H1 (cell line): ENCODE measurements around the gene SH3PXD2A. TPM values are rescaled to one million over a fixed set of nuclear protein-coding genes. Genes with fewer than 3 reads are reported as not detected.

Source experiments
- CTCF ChIA-PET: fragments of 300-600 bp; sonication (Branson Sonifier 250); formaldehyde crosslinking; loops from one replicate; lab custom pipeline; 2021; ENCODE audit not compliant: partially characterized antibody; lab: Charles Lee
- POLR2A ChIA-PET: fragments of 300-600 bp; sonication (Branson Sonifier 250); formaldehyde crosslinking; loops from one replicate; lab custom pipeline; 2021; ENCODE audit warnings: inconsistent platforms; ENCODE audit not compliant: partially characterized antibody; lab: Charles Lee
- DNase-seq, 2 experiments: peaks; one replicate each; pipeline versions ENCODE4 v3.0.0 to v3.0.0-alpha.2; 2010 to 2022; ENCODE audit warnings: low spot score in 2 of 2, low read depth in 1 of 2, mixed read lengths in 1 of 2
- FAIRE-seq: peaks from 2 replicates; lab custom pipeline; 2011; peaks lifted over from hg19 to GRCh38; lab: Jason Lieb, UNC
- H2AFZ ChIP-seq: 2 replicates; pipeline ENCODE4 v1.8.1; 2012; ENCODE audit warnings: low read length, inconsistent platforms
- H2AK5ac ChIP-seq: 2 replicates; pipeline ENCODE4 v1.6.1; 2013; ENCODE audit warnings: low read depth, low read length
- H2BK120ac ChIP-seq: replicated peaks from 2 replicates; pipeline ENCODE3; 2013; ENCODE audit warnings: low read depth, low read length, inconsistent platforms
- H2BK12ac ChIP-seq: 2 replicates; pipeline ENCODE4 v1.6.1; 2013; ENCODE audit warnings: low read depth, low read length
- H2BK15ac ChIP-seq: 2 replicates; pipeline ENCODE4 v1.6.1; 2013; ENCODE audit warnings: low read length
- H2BK20ac ChIP-seq: 2 replicates; pipeline ENCODE4 v1.6.1; 2013; ENCODE audit warnings: low read length
- H2BK5ac ChIP-seq: 2 replicates; pipeline ENCODE4 v1.6.1; 2013; ENCODE audit warnings: low read depth, low read length
- H3K14ac ChIP-seq: 2 replicates; pipeline ENCODE4 v1.6.1; 2013; ENCODE audit warnings: inconsistent platforms; ENCODE audit not compliant: insufficient read length
- H3K18ac ChIP-seq: 2 replicates; pipeline ENCODE4 v1.6.1; 2013; ENCODE audit warnings: low read length; ENCODE audit errors: extremely low read depth
- H3K23ac ChIP-seq: 2 replicates; pipeline ENCODE4 v1.6.1; 2013; ENCODE audit warnings: inconsistent platforms; ENCODE audit not compliant: insufficient read length
- H3K23me2 ChIP-seq: 2 replicates; pipeline ENCODE4 v1.6.1; 2013; ENCODE audit warnings: low read depth, low read length
- H3K27ac ChIP-seq: 2 replicates; pipeline ENCODE4 v1.6.1; 2011; ENCODE audit warnings: low read depth, low read length, inconsistent platforms
- H3K27me3 ChIP-seq, 4 experiments: replicated peaks in 1 of 4; 1 replicate in 1 of 4; 2 replicates in 3 of 4; pipeline versions ENCODE4 v1.6.1 to v1.8.1; 2011 to 2013; ENCODE audit warnings: low read length in 3 of 4, mild to moderate bottlenecking in 3 of 4, inconsistent platforms in 2 of 4, mixed read lengths in 2 of 4, moderate library complexity in 1 of 4; ENCODE audit not compliant: control insufficient read depth in 3 of 4, insufficient read depth in 3 of 4; ENCODE audit errors: extremely low read depth in 1 of 4
- H3K36me3 ChIP-seq, 4 experiments: 2 replicates each; pipeline versions ENCODE4 v1.6.1 to v1.8.1; 2011 to 2013; ENCODE audit warnings: mild to moderate bottlenecking in 4 of 4, low read length in 3 of 4, moderate library complexity in 2 of 4, control low read depth in 1 of 4, inconsistent platforms in 1 of 4; ENCODE audit not compliant: insufficient read depth in 4 of 4, control insufficient read depth in 2 of 4
- H3K4ac ChIP-seq: replicated peaks from 2 replicates; pipeline ENCODE3; 2013; ENCODE audit warnings: low read length, low read depth, mixed read lengths, inconsistent platforms; ENCODE audit not compliant: insufficient read length
- H3K4me1 ChIP-seq, 4 experiments: replicated peaks in 1 of 4; 1 replicate in 1 of 4; 2 replicates in 3 of 4; pipeline versions ENCODE4 v1.6.1 to v1.8.1; 2011 to 2013; ENCODE audit warnings: low read length in 3 of 4, inconsistent platforms in 2 of 4, mixed read lengths in 1 of 4; ENCODE audit not compliant: insufficient read depth in 4 of 4, control insufficient read depth in 3 of 4
- H3K4me2 ChIP-seq, 2 experiments: 2 replicates each; pipeline versions ENCODE4 v1.6.1 to v1.8.1; 2011 to 2013; ENCODE audit warnings: low read depth in 2 of 2, low read length in 2 of 2, control low read depth in 1 of 2, inconsistent platforms in 1 of 2, mild to moderate bottlenecking in 1 of 2; ENCODE audit not compliant: insufficient read depth in 1 of 2
- H3K4me3 ChIP-seq, 4 experiments: fragments of 200-600, 300-600 bp in 1 of 4; sonication (generic), shearing (Covaris generic), sonication (Bioruptor Twin) in 1 of 4; 2 replicates each; pipeline versions ENCODE4 v1.5.1 to v1.8.1; 2011 to 2016; ENCODE audit warnings: low read length in 4 of 4, low read depth in 3 of 4, control low read depth in 2 of 4, inconsistent platforms in 2 of 4, mild to moderate bottlenecking in 2 of 4, mixed read lengths in 1 of 4, moderate library complexity in 1 of 4; ENCODE audit not compliant: insufficient read depth in 2 of 4; ENCODE audit errors: extremely low read depth in 1 of 4
- H3K56ac ChIP-seq: replicated peaks from 2 replicates; pipeline ENCODE3; 2013; ENCODE audit warnings: low read depth, mild to moderate bottlenecking, mixed read lengths, low read length, inconsistent platforms; ENCODE audit not compliant: insufficient read length
- H3K79me1 ChIP-seq: 2 replicates; pipeline ENCODE4 v1.6.1; 2013; ENCODE audit warnings: low read depth, low read length, control low read depth
- H3K79me2 ChIP-seq, 2 experiments: 2 replicates each; pipeline versions ENCODE4 v1.6.1 to v1.8.1; 2012 to 2013; ENCODE audit warnings: low read length in 2 of 2, mild to moderate bottlenecking in 2 of 2, inconsistent platforms in 1 of 2; ENCODE audit not compliant: insufficient read depth in 2 of 2, control insufficient read depth in 1 of 2
- H3K9ac ChIP-seq, 4 experiments: replicated peaks in 1 of 4; 1 replicate in 1 of 4; 2 replicates in 3 of 4; pipeline versions ENCODE4 v1.6.1 to v1.8.1; 2011 to 2013; ENCODE audit warnings: low read depth in 3 of 4, low read length in 3 of 4, control low read depth in 2 of 4, mild to moderate bottlenecking in 2 of 4, moderate library complexity in 2 of 4, inconsistent platforms in 1 of 4; ENCODE audit errors: extremely low read depth in 1 of 4
- H3K9me3 ChIP-seq, 2 experiments: 2 replicates each; pipeline versions ENCODE4 v1.6.1 to v1.8.1; 2012 to 2013; ENCODE audit warnings: mild to moderate bottlenecking in 2 of 2, moderate library complexity in 2 of 2, control low read depth in 1 of 2, inconsistent platforms in 1 of 2, low read depth in 1 of 2, low read length in 1 of 2, mixed read lengths in 1 of 2; ENCODE audit not compliant: insufficient read depth in 2 of 2
- H4K20me1 ChIP-seq, 2 experiments: replicated peaks in 1 of 2; 2 replicates each; pipeline versions ENCODE3 to v1.8.1; 2011 to 2013; ENCODE audit warnings: inconsistent platforms in 2 of 2, low read length in 2 of 2, mild to moderate bottlenecking in 1 of 2; ENCODE audit not compliant: insufficient read depth in 2 of 2, control insufficient read depth in 1 of 2
- H4K5ac ChIP-seq: 2 replicates; pipeline ENCODE4 v1.6.1; 2013; ENCODE audit warnings: low read length, low read depth, mixed read lengths, inconsistent platforms; ENCODE audit not compliant: insufficient read length
- H4K8ac ChIP-seq: 2 replicates; pipeline ENCODE4 v1.8.0; 2013; ENCODE audit warnings: mild to moderate bottlenecking, moderate library complexity, low read length, inconsistent platforms; ENCODE audit not compliant: insufficient read depth; ENCODE audit errors: extremely low read depth
- H4K91ac ChIP-seq: replicated peaks from 2 replicates; pipeline ENCODE3; 2013; ENCODE audit warnings: low read length, mixed read lengths, inconsistent platforms; ENCODE audit not compliant: insufficient read length
- CBX8 ChIP-seq: fragments of 300-800, 300-1000 bp; sonication (generic); IDR thresholded peaks from 2 replicates; pipeline ENCODE4 v1.7.1; 2016; ENCODE audit warnings: low read depth, low read length, borderline replicate concordance
- CTBP2 ChIP-seq: IDR thresholded peaks from 2 replicates; pipeline ENCODE4 v1.7.0; 2011; ENCODE audit warnings: borderline replicate concordance, mild to moderate bottlenecking, moderate library complexity, mixed read lengths, low read length; ENCODE audit not compliant: insufficient read depth, insufficient read length
- GABPA ChIP-seq: IDR thresholded peaks from 2 replicates; pipeline ENCODE4 v1.6.1; 2011; ENCODE audit warnings: mild to moderate bottlenecking, low read length, moderate library complexity, borderline replicate concordance; ENCODE audit not compliant: insufficient read depth
- HDAC6 ChIP-seq: IDR thresholded peaks from one replicate; pipeline ENCODE4 v1.7.1; 2012; ENCODE audit warnings: low read depth, mild to moderate bottlenecking, inconsistent platforms, low read length, moderate library complexity
- PHF8 ChIP-seq: fragments of 200-600 bp; sonication (generic); conservative IDR thresholded peaks from 2 replicates; pipeline ENCODE4 v1.7.1; 2012; ENCODE audit warnings: low read depth, mild to moderate bottlenecking, inconsistent platforms, low read length, moderate library complexity
- RAD21 ChIP-seq, 2 experiments: IDR thresholded peaks in 1 of 2; conservative IDR thresholded peaks in 1 of 2; 2 replicates each; pipeline ENCODE4 v1.6.1; 2011; ENCODE audit warnings: low read depth in 2 of 2, low read length in 2 of 2, improper control_type of control experiment in 1 of 2, inconsistent platforms in 1 of 2, mild to moderate bottlenecking in 1 of 2, moderate library complexity in 1 of 2
- SAP30 ChIP-seq: fragments of 300-600 bp; sonication (generic); IDR thresholded peaks from 2 replicates; pipeline ENCODE4 v1.7.1; 2012; ENCODE audit warnings: low read length, moderate library complexity, mild to moderate bottlenecking, inconsistent platforms; ENCODE audit not compliant: insufficient read depth, insufficient replicate concordance
- SUZ12 ChIP-seq: fragments of 200-600 bp; sonication (generic); IDR thresholded peaks from 2 replicates; pipeline ENCODE4 v1.6.1; 2012; ENCODE audit warnings: mild to moderate bottlenecking, inconsistent platforms, low read length, moderate library complexity, mixed read lengths
- WGBS, 2 experiments: shearing (Covaris generic) in 1 of 2; methylation state at CpG; one replicate each; pipeline versions ENCODE4 v1.1.6 to v1.1.7; 2013 to 2015; ENCODE audit warnings: low lambda C conversion rate in 2 of 2, mixed read lengths in 2 of 2, inconsistent platforms in 1 of 2, low coverage in 1 of 2, missing lambda C conversion rate in 1 of 2; ENCODE audit not compliant: insufficient replicate concordance in 2 of 2, insufficient coverage in 1 of 2, insufficient read length in 1 of 2; ENCODE audit errors: extremely low coverage in 1 of 2, missing lambda C conversion rate in 1 of 2; 5-methylcytosine and 5-hydroxymethylcytosine counted together
- polyA plus RNA-seq, 7 experiments: library from polyadenylated mRNA; depleted of rRNA in 3 of 7; stranded (reverse) in 5 of 7; unstranded in 2 of 7; fragments of >200 nt in 5 of 7; fragments of 200-250 nt in 2 of 7; gene quantifications; 1 replicate in 5 of 7; 2 replicates in 1 of 7; 4 replicates in 1 of 7; pipeline versions ENCODE4 v1.2.1 to v1.2.3, GENCODE V29; 2011 to 2013; ENCODE audit warnings: missing spikeins in 2 of 7, mixed read lengths in 2 of 7
- total RNA-seq: library from RNA; stranded (reverse); fragmentation: NEBNext Ultra II Directional; extraction: Animal tissue kit (Norgen Biotek cat#: 25700); gene quantifications from 2 replicates; pipeline ENCODE4 v1.2.1, GENCODE V29; 2021

Gene SH3PXD2A
- total and polyA plus RNA-seq, 2 of the 8 experiments (the other 6 are each of a cell fraction or from before 2014, with no cell fraction given) = 5.4 to 16.3 TPM

- Histone ChIP-seq H3K18ac (no peak overlapping the region), H3K4me1 (no peaks in the 10 kb centered on the region; a peak in 1 of 7 replicates), H3K27me3 (no peaks in the 10 kb centered on the region), H2BK5ac (no peak overlapping the region), H3K4me2 (no peak overlapping the region), H3K36me3 (peaks cover 0 to 5% (median 0%) of the 10 kb centered on the region in 4 experiments; a peak in 2 of 8 replicates), H3K14ac (no peak overlapping the region), H2BK20ac (0 out of 2 replicates have a peak overlapping the region, but pooled peaks have one; percentile 23), H3K4ac (no peak overlapping the region), H3K23me2 (no peaks in the 10 kb centered on the region; the same call in 1 of the 2 replicates), H3K27ac (no peak overlapping the region), H4K20me1 (no peaks in the 10 kb centered on the region), H4K91ac (no peak overlapping the region), H3K79me2 (no peaks in the 10 kb centered on the region), H3K79me1 (no peaks in the 10 kb centered on the region), H3K23ac (no peak overlapping the region), H3K9ac (no peak overlapping the region), H3K4me3 (no peak overlapping the region), H3K9me3 (no peaks in the 10 kb centered on the region), H2BK12ac (no peak overlapping the region), H2AK5ac (no peak overlapping the region), H4K5ac (no peak overlapping the region), H4K8ac (no peak overlapping the region), H2BK15ac (no peak overlapping the region), H2BK120ac (no peak overlapping the region), H3K56ac (no peak overlapping the region), H2AFZ (no peak overlapping the region)
- WGBS, 2 experiments = 86% methylated on average over 11 of the region's 11 CpGs; no CpG with 5 or more reads in 1 of the 2 experiments
- ChIA-PET POLR2A (interaction anchor here (1.1 to 1.4 kb wide), 2 partner anchors 14 to 27 kb away, joined by 3 read pairs; no protein-coding TSS in a partner anchor), CTCF (interaction anchor here (0.8 to 10.9 kb wide), 15 partner anchors 9 to 115 kb away, joined by 3 to 114 read pairs (median 4); no protein-coding TSS in a partner anchor)
- TF ChIP-seq RAD21 (IDR thresholded peaks at IDR 0.05 in 1 of 2, conservative IDR thresholded peaks at IDR 0.05 in 1 of 2; ENCODE audit: low read depth in 2 of 2, low read length in 2 of 2) (no peak), GABPA (no peak), CTBP2 (no peak), PHF8 (no peak), CBX8 (no peak), HDAC6 (no peak), SUZ12 (no peak), SAP30 (no peak)
- no peak for DNase-seq
- no peak for FAIRE-seq
Observed at GRCh38 chr10:103622935-103623574, 232.3 kb downstream of the SH3PXD2A start.
